ENCODE data around the gene LGALS14.
"Not testable (repeated sequence)": the region's sequence is repeated elsewhere in the genome, so short reads cannot be mapped to it uniquely, and the experiment has no call there.

LGALS14 gene

GRCh38 chr19:39669860-39670259 lies 34.4 kb upstream of the LGALS14 start:
- H3K23ac ChIP-seq (ENCODE audit: low read length); H2BK5ac ChIP-seq (ENCODE audit: low read length); H3K79me1 ChIP-seq (ENCODE audit: low read length); H2BK15ac ChIP-seq (replicated peaks; ENCODE audit: low read depth); H3K4me2 ChIP-seq (ENCODE audit: low read length); H3K4ac ChIP-seq (ENCODE audit: low read depth, low read length); H4K8ac ChIP-seq (ENCODE audit: low read depth, low read length); H2AK5ac ChIP-seq (ENCODE audit: low read length); H3K36me3 ChIP-seq (ENCODE audit: control insufficient read depth, insufficient read depth, low read length); H4K5ac ChIP-seq (ENCODE audit: low read length); H3K9ac ChIP-seq (ENCODE audit: low read length); H3K18ac ChIP-seq (ENCODE audit: low read length); H3K4me1 ChIP-seq (ENCODE audit: control insufficient read depth, low read depth, low read length); H3K27ac ChIP-seq (ENCODE audit: low read depth, low read length); H2BK120ac ChIP-seq (ENCODE audit: low read depth, low read length); H3K4me3 ChIP-seq (ENCODE audit: low read length); DNase-seq; H3K27me3 ChIP-seq (ENCODE audit: insufficient read depth, low read length, poor library complexity); H3K56ac ChIP-seq (ENCODE audit: low read length); H3K79me2 ChIP-seq (ENCODE audit: control insufficient read depth, insufficient read depth, low read length): not testable (repeated sequence)
- WGBS (ENCODE audit: extremely low coverage, insufficient coverage, low lambda C conversion rate) = no CpG with 5 or more reads among the region's 3 CpGs

GRCh38 chr19:39670998-39671397 lies 33.3 kb upstream of the LGALS14 start:
- no peak overlapping the region for H3K23ac ChIP-seq (ENCODE audit: low read length)
- H2BK5ac ChIP-seq (ENCODE audit: low read length) = no peak overlapping the region
- no peak overlapping the region for H3K4me3 ChIP-seq (ENCODE audit: low read length)
- WGBS (ENCODE audit: extremely low coverage, insufficient coverage, low lambda C conversion rate) = no CpG with 5 or more reads among the region's 4 CpGs
- H2BK120ac ChIP-seq (ENCODE audit: low read depth, low read length) = no peak overlapping the region
- H3K4me1 ChIP-seq (ENCODE audit: control insufficient read depth, low read depth, low read length) = no peaks in the 10 kb centered on the region
- no peak for DNase-seq
- no peaks in the 10 kb centered on the region for H3K36me3 ChIP-seq (ENCODE audit: control insufficient read depth, insufficient read depth, low read length)
- no peak overlapping the region for H3K27ac ChIP-seq (ENCODE audit: low read depth, low read length)
- H3K27me3 ChIP-seq (ENCODE audit: insufficient read depth, low read length, poor library complexity) = no peaks in the 10 kb centered on the region
- H3K79me1 ChIP-seq (ENCODE audit: low read length) = no peaks in the 10 kb centered on the region
- no peak overlapping the region for H4K8ac ChIP-seq (ENCODE audit: low read depth, low read length)
- no peak overlapping the region for H3K18ac ChIP-seq (ENCODE audit: low read length)
- no peak overlapping the region for H3K4me2 ChIP-seq (ENCODE audit: low read length)
- H3K79me2 ChIP-seq (ENCODE audit: control insufficient read depth, insufficient read depth, low read length) = no peaks in the 10 kb centered on the region
- no peak overlapping the region for H3K9ac ChIP-seq (ENCODE audit: low read length)
- H3K56ac ChIP-seq (ENCODE audit: low read length) = no peak overlapping the region
- H2AK5ac ChIP-seq (ENCODE audit: low read length) = no peak overlapping the region
- no peak overlapping the region for H4K5ac ChIP-seq (ENCODE audit: low read length)
- no peak overlapping the region for H3K4ac ChIP-seq (ENCODE audit: low read depth, low read length)
- no peak overlapping the region for H2BK15ac ChIP-seq (replicated peaks; ENCODE audit: low read depth)

GRCh38 chr19:39671739-39672363 lies 32.4 kb upstream of the LGALS14 start:
- H4K5ac ChIP-seq (ENCODE audit: low read length) = no peak overlapping the region
- H3K9ac ChIP-seq (ENCODE audit: low read length) = no peak overlapping the region
- no peaks in the 10 kb centered on the region for H3K4me1 ChIP-seq (ENCODE audit: control insufficient read depth, low read depth, low read length)
- no peak overlapping the region for H2BK5ac ChIP-seq (ENCODE audit: low read length)
- H3K4me2 ChIP-seq (ENCODE audit: low read length) = no peak overlapping the region
- H3K23ac ChIP-seq (ENCODE audit: low read length) = no peak overlapping the region
- H3K4ac ChIP-seq (ENCODE audit: low read depth, low read length) = no peak overlapping the region
- no peak overlapping the region for H2AK5ac ChIP-seq (ENCODE audit: low read length)
- H4K8ac ChIP-seq (ENCODE audit: low read depth, low read length) = no peak overlapping the region
- no peak overlapping the region for H2BK120ac ChIP-seq (ENCODE audit: low read depth, low read length)
- WGBS (ENCODE audit: extremely low coverage, insufficient coverage, low lambda C conversion rate) = no CpG with 5 or more reads among the region's 9 CpGs
- peak; percentile 73 for DNase-seq
- H2BK15ac ChIP-seq (replicated peaks; ENCODE audit: low read depth) = no peak overlapping the region
- H3K4me3 ChIP-seq (ENCODE audit: low read length) = no peak overlapping the region
- H3K27ac ChIP-seq (ENCODE audit: low read depth, low read length) = no peak overlapping the region
- H3K56ac ChIP-seq (ENCODE audit: low read length) = no peak overlapping the region
- H3K18ac ChIP-seq (ENCODE audit: low read length) = no peak overlapping the region
- no peaks in the 10 kb centered on the region for H3K79me2 ChIP-seq (ENCODE audit: control insufficient read depth, insufficient read depth, low read length)
- no peaks in the 10 kb centered on the region for H3K36me3 ChIP-seq (ENCODE audit: control insufficient read depth, insufficient read depth, low read length)
- H3K79me1 ChIP-seq (ENCODE audit: low read length) = no peaks in the 10 kb centered on the region
- H3K27me3 ChIP-seq (ENCODE audit: insufficient read depth, low read length, poor library complexity) = no peaks in the 10 kb centered on the region

- H2BK120ac ChIP-seq (ENCODE audit: low read depth, low read length) = no peak overlapping the region
- H4K5ac ChIP-seq (ENCODE audit: low read length) = no peak overlapping the region
- H3K18ac ChIP-seq (ENCODE audit: low read length) = no peak overlapping the region
- H3K4me3 ChIP-seq (ENCODE audit: low read length) = no peak overlapping the region
- no peaks in the 10 kb centered on the region for H3K79me1 ChIP-seq (ENCODE audit: low read length)
- H3K9ac ChIP-seq (ENCODE audit: low read length) = no peak overlapping the region
- no peak overlapping the region for H3K27ac ChIP-seq (ENCODE audit: low read depth, low read length)
- no peak overlapping the region for H3K4me2 ChIP-seq (ENCODE audit: low read length)
- WGBS (ENCODE audit: extremely low coverage, insufficient coverage, low lambda C conversion rate) = no CpG with 5 or more reads among the region's 5 CpGs
- no peak overlapping the region for H2BK15ac ChIP-seq (replicated peaks; ENCODE audit: low read depth)
- H3K56ac ChIP-seq (ENCODE audit: low read length) = no peak overlapping the region
- H3K23ac ChIP-seq (ENCODE audit: low read length) = no peak overlapping the region
- no peak overlapping the region for H2AK5ac ChIP-seq (ENCODE audit: low read length)
- no peaks in the 10 kb centered on the region for H3K27me3 ChIP-seq (ENCODE audit: insufficient read depth, low read length, poor library complexity)
- no peak overlapping the region for H4K8ac ChIP-seq (ENCODE audit: low read depth, low read length)
- H2BK5ac ChIP-seq (ENCODE audit: low read length) = no peak overlapping the region
- no peak for DNase-seq
- H3K4me1 ChIP-seq (ENCODE audit: control insufficient read depth, low read depth, low read length) = no peaks in the 10 kb centered on the region
- H3K79me2 ChIP-seq (ENCODE audit: control insufficient read depth, insufficient read depth, low read length) = no peaks in the 10 kb centered on the region
- no peaks in the 10 kb centered on the region for H3K36me3 ChIP-seq (ENCODE audit: control insufficient read depth, insufficient read depth, low read length)
- no peak overlapping the region for H3K4ac ChIP-seq (ENCODE audit: low read depth, low read length)
Observed at GRCh38 chr19:39672473-39672872, 31.8 kb upstream of the LGALS14 start.

- not testable (repeated sequence) for H3K36me3 ChIP-seq (ENCODE audit: control insufficient read depth, insufficient read depth, low read length); H2BK15ac ChIP-seq (replicated peaks; ENCODE audit: low read depth); H3K23ac ChIP-seq (ENCODE audit: low read length); H4K5ac ChIP-seq (ENCODE audit: low read length); H2BK120ac ChIP-seq (ENCODE audit: low read depth, low read length); H3K4me2 ChIP-seq (ENCODE audit: low read length); H3K79me2 ChIP-seq (ENCODE audit: control insufficient read depth, insufficient read depth, low read length); H3K27me3 ChIP-seq (ENCODE audit: insufficient read depth, low read length, poor library complexity); H3K79me1 ChIP-seq (ENCODE audit: low read length); H3K56ac ChIP-seq (ENCODE audit: low read length); H3K9ac ChIP-seq (ENCODE audit: low read length); H4K8ac ChIP-seq (ENCODE audit: low read depth, low read length); H3K27ac ChIP-seq (ENCODE audit: low read depth, low read length); H3K18ac ChIP-seq (ENCODE audit: low read length); H2BK5ac ChIP-seq (ENCODE audit: low read length); H3K4me3 ChIP-seq (ENCODE audit: low read length); H3K4me1 ChIP-seq (ENCODE audit: control insufficient read depth, low read depth, low read length); H2AK5ac ChIP-seq (ENCODE audit: low read length); H3K4ac ChIP-seq (ENCODE audit: low read depth, low read length)
- peak; percentile 30 for DNase-seq
- WGBS (ENCODE audit: extremely low coverage, insufficient coverage, low lambda C conversion rate) = no CpG with 5 or more reads among the region's 1 CpG
Observed at GRCh38 chr19:39673862-39674261, 30.4 kb upstream of the LGALS14 start.

GRCh38 chr19:39676004-39676403 lies 28.3 kb upstream of the LGALS14 start:
- no peak for DNase-seq
- Histone ChIP-seq H3K23ac (ENCODE audit: low read length) (no peak overlapping the region), H4K8ac (ENCODE audit: low read depth, low read length) (no peak overlapping the region), H2BK120ac (ENCODE audit: low read depth, low read length) (no peak overlapping the region), H3K27ac (ENCODE audit: low read depth, low read length) (no peak overlapping the region), H3K56ac (ENCODE audit: low read length) (no peak overlapping the region), H2BK5ac (ENCODE audit: low read length) (no peak overlapping the region), H3K4me2 (ENCODE audit: low read length) (no peak overlapping the region), H3K4me1 (ENCODE audit: control insufficient read depth, low read depth, low read length) (no peaks in the 10 kb centered on the region), H3K79me2 (ENCODE audit: control insufficient read depth, insufficient read depth, low read length) (no peaks in the 10 kb centered on the region), H3K9ac (ENCODE audit: low read length) (no peak overlapping the region), H4K5ac (ENCODE audit: low read length) (no peak overlapping the region), H3K79me1 (ENCODE audit: low read length) (no peaks in the 10 kb centered on the region), H3K36me3 (ENCODE audit: control insufficient read depth, insufficient read depth, low read length) (no peaks in the 10 kb centered on the region), H2BK15ac (replicated peaks; ENCODE audit: low read depth) (no peak overlapping the region), H3K18ac (ENCODE audit: low read length) (no peak overlapping the region), H3K27me3 (ENCODE audit: insufficient read depth, low read length, poor library complexity) (no peaks in the 10 kb centered on the region), H2AK5ac (ENCODE audit: low read length) (no peak overlapping the region), H3K4ac (ENCODE audit: low read depth, low read length) (no peak overlapping the region), H3K4me3 (ENCODE audit: low read length) (no peak overlapping the region)
- WGBS (ENCODE audit: extremely low coverage, insufficient coverage, low lambda C conversion rate) = no CpG with 5 or more reads among the region's 3 CpGs
